Measurements from ENCODE around the gene RPUSD4.

RPUSD4 gene

DNA sequence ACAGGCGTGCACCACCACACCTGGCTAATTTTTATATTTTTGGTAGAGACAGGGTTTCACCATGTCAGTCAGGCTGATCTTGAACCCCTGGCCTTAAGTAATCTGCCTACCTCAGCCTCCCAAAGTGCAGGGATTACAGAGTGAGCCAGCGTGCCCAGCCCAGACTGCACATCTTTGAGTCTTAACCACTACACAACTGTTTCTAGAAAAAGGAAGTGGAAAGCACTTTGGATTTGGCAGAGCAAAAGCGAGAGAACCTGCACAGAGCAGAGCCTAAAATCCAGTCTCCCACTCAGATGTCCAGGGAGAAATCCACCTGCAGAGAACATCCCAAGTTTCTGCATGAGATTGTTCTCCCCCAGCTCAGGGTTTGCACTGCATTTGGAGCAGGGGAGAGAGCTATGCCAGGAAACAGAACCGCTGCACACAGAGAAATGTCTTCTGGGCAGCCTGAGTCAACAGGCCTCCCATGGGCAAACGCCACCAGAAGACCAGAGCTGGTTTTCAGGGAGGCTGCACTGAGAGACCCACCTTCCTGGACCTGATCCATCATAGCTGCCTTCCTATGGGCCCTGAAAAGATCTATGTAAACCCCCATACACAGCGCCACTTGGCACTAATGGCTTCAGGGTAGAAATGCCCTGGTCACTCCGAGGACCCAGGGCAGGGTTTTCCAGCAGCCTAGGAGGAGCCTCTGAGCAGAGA is 54.0 kb downstream of the RPUSD4 start:
- TF ChIP-seq, protein P1, sequence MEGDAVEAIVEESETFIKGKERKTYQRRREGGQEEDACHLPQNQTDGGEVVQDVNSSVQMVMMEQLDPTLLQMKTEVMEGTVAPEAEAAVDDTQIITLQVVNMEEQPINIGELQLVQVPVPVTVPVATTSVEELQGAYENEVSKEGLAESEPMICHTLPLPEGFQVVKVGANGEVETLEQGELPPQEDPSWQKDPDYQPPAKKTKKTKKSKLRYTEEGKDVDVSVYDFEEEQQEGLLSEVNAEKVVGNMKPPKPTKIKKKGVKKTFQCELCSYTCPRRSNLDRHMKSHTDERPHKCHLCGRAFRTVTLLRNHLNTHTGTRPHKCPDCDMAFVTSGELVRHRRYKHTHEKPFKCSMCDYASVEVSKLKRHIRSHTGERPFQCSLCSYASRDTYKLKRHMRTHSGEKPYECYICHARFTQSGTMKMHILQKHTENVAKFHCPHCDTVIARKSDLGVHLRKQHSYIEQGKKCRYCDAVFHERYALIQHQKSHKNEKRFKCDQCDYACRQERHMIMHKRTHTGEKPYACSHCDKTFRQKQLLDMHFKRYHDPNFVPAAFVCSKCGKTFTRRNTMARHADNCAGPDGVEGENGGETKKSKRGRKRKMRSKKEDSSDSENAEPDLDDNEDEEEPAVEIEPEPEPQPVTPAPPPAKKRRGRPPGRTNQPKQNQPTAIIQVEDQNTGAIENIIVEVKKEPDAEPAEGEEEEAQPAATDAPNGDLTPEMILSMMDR (IDR thresholded peaks at IDR 0.05): no peak

DNA sequence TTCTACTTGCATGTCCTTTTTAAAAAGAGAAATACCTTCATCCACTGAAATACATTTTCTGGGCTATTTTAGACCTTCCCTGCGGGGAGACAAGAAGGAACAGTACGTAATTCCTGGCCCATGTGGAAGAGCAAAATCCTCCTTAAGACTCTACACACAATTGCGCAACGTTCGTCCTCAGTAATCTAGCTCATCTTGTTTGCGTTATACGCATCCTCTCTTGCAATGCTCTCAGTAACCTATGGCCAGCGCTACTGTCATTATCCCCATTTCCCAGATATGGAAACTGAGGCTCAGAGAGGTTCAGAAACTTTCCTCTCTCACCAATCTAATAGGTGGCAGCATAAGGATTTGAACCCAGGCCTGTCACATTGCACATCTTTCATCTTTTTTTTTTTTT is 54.6 kb downstream of the RPUSD4 start:
- TF ChIP-seq, protein P1 (IDR thresholded peaks at IDR 0.05): no peak

DNA sequence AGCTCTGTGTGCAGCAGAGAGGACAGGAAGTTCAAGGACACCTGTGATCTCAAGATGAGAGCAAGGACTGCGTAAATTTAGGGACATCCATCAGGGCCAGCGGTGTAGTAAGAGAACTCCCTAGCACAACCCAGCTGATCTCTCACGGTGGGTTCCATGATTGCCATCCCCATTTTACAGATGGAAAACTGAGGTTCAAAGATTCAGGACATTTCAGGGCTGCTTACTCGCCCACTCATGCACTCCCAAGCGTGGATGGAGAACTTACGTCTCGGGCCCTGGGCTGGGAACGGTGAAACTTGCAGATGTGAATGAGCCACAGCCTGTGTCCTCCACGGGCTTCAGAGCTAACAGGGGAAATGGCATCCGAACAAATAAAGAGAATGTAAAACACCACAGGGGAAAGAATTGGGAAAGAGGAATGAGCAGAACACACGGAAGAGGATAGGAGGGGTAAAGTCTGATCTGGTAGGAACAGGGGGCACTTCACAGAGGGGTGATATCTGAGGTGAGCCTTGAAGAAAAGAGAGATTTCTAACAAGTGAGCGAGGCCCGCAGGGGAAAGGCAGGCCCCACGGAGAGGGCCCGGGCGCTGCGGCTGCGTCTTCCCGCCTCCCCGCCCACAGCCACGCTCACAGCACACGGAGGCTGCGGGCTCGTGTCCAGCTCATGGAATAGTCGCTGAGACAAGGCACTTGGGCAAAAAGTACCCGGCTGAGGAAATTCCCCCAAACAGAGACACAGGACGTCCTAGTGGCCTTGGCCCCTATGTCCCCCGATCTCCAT is 55.9 kb downstream of the RPUSD4 start:
- TF ChIP-seq, protein P1 (IDR thresholded peaks at IDR 0.05): no peak

- TF ChIP-seq, protein P1 (IDR thresholded peaks at IDR 0.05): no peak
These were observed 56.8 kb downstream of the RPUSD4 start for GRCh38 chr11:126154691-126155090.

- TF ChIP-seq, protein P1 (IDR thresholded peaks at IDR 0.05): no peak
These were observed 57.5 kb downstream of the RPUSD4 start for GRCh38 chr11:126153972-126154371.

DNA sequence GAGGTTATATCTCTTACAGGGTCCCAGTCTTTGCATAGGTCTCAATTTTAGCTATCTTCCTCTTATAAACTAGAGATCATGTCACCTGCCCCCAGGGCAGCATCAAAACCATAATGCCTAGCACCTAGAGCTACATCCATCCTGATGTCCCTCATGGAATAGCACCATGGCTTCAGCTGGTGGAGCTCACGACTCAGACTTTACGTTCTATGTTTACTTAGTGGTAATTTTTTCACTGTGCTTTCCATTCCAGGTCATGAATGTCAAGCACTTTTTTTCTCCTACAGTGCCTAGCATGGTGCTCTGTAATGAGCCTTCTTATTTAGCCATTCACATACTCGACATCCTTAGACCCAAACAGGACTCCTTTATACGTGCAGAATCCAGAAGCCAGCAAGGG is 58.4 kb downstream of the RPUSD4 start:
- TF ChIP-seq, protein P1 (IDR thresholded peaks at IDR 0.05): no peak

DNA sequence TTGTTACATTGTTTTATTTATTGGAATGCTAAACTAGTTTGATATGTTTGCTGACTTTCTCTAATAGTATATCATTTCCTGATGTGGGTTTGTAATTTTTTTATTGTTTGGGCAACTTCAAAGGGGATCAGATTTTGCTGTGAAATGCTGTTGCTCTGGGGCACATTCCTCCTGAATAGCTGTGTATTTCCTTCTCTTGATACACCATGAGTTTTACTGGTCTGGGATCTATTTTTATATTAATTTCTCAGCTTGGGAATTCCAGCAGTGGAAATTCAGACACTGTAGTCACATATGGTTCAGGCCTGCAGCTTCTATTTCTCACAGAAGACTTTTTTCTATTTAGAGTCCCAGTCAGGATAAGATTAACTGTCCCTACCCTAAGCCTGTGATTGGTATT is 58.9 kb downstream of the RPUSD4 start:
- TF ChIP-seq, protein P1 (IDR thresholded peaks at IDR 0.05): no peak
